ENCODE measurements around the gene MRPL44. TPM values are rescaled to one million over a fixed set of nuclear protein-coding genes. Genes with fewer than 3 reads are reported as not detected.
A peak's percentile ranks its signal among the peaks of the same experiment; 100 is the strongest.

Gene MRPL44
- total RNA-seq, 3 donors from 2014 or later = 23.8 to 31.9 (median 27.6) TPM

DNA sequence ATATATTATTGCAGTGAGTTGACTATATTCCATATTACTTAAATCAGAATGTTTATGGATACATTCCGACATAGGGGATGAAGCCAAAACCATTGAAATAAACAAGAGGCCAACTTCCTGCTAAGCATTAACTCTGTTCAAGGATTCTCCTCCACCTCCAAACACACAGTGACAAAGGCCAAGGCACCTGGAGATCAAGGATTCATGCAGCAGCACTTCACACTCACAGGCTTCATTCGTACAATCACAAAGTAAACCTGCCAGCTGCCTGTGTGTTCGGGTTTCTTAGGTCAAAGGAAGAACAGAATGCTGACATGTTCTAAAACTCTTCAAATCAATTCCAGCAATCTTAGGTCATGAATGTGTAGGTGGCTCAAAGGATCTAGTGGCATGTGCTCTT lies 35.0 kb upstream of the MRPL44 start:
- Histone ChIP-seq H3K4me3 (no peak overlapping the region), H3K36me3 (ENCODE audit: low read depth) (no peaks in the 10 kb centered on the region), H3K4me1 (ENCODE audit: low read depth) (no peaks in the 10 kb centered on the region), H3K9me3 (peaks cover 5% of the 10 kb centered on the region)
- DNase-seq = no peak
- ATAC-seq = no peak
- TF ChIP-seq, protein P1, sequence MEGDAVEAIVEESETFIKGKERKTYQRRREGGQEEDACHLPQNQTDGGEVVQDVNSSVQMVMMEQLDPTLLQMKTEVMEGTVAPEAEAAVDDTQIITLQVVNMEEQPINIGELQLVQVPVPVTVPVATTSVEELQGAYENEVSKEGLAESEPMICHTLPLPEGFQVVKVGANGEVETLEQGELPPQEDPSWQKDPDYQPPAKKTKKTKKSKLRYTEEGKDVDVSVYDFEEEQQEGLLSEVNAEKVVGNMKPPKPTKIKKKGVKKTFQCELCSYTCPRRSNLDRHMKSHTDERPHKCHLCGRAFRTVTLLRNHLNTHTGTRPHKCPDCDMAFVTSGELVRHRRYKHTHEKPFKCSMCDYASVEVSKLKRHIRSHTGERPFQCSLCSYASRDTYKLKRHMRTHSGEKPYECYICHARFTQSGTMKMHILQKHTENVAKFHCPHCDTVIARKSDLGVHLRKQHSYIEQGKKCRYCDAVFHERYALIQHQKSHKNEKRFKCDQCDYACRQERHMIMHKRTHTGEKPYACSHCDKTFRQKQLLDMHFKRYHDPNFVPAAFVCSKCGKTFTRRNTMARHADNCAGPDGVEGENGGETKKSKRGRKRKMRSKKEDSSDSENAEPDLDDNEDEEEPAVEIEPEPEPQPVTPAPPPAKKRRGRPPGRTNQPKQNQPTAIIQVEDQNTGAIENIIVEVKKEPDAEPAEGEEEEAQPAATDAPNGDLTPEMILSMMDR (IDR thresholded peaks at IDR 0.05) = no peak
- intact Hi-C loops (cut with DNase I, micrococcal nuclease) = no loop called here

DNA sequence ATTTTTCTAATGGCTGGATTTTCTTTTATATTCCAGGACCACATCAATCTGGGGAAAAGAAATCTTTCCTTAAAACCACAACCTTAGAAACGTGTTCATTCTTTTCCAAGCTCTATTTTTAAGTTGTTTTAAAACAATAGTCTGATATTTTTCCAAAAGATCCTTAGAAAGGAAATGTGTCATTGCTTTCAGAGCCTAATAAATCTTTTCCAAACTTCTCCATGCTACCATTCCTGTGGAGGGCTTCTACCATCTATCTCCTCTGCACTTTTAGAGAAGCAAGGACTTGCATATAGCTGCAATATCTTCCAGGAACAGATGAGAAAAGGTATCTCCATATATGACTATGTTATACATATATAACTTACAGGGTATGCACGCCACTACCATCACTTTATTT lies 33.3 kb upstream of the MRPL44 start:
- ATAC-seq (no peak), DNase-seq (no peak)
- Histone ChIP-seq H3K9me3 (peaks cover 5% of the 10 kb centered on the region), H3K4me1 (ENCODE audit: low read depth) (peaks cover 7% of the 10 kb centered on the region), H3K36me3 (ENCODE audit: low read depth) (no peaks in the 10 kb centered on the region), H3K4me3 (no peak overlapping the region)
- intact Hi-C loops (cut with DNase I, micrococcal nuclease) = no loop called here
- TF ChIP-seq, protein P1 (IDR thresholded peaks at IDR 0.05) = no peak

DNA sequence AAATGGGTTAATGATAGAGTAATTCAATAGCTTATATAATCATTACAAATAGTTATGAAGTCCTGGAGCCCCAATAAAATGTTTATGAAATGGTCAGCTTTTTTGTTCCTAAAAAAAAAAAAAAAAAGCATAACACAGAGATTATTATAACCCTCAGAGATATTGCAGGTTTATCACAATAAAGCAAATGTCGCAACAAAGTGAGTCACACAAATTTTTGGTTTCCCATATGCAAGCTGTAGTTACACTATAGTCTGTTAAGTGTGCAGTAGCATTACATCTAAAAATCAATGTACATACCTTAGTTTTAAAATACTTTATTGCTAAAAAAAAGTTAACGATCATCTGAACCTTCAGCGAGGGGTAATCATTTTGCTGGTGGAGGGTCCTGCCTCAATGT lies 32.2 kb upstream of the MRPL44 start:
- Histone ChIP-seq H3K9me3 (peaks cover 5% of the 10 kb centered on the region), H3K4me1 (ENCODE audit: low read depth) (peaks cover 14% of the 10 kb centered on the region), H3K4me3 (no peak overlapping the region), H3K36me3 (ENCODE audit: low read depth) (no peaks in the 10 kb centered on the region)
- no peak for DNase-seq
- ATAC-seq = no peak
- intact Hi-C loops (cut with DNase I, micrococcal nuclease) = no loop called here
- TF ChIP-seq, protein P1 (IDR thresholded peaks at IDR 0.05) = no peak

DNA sequence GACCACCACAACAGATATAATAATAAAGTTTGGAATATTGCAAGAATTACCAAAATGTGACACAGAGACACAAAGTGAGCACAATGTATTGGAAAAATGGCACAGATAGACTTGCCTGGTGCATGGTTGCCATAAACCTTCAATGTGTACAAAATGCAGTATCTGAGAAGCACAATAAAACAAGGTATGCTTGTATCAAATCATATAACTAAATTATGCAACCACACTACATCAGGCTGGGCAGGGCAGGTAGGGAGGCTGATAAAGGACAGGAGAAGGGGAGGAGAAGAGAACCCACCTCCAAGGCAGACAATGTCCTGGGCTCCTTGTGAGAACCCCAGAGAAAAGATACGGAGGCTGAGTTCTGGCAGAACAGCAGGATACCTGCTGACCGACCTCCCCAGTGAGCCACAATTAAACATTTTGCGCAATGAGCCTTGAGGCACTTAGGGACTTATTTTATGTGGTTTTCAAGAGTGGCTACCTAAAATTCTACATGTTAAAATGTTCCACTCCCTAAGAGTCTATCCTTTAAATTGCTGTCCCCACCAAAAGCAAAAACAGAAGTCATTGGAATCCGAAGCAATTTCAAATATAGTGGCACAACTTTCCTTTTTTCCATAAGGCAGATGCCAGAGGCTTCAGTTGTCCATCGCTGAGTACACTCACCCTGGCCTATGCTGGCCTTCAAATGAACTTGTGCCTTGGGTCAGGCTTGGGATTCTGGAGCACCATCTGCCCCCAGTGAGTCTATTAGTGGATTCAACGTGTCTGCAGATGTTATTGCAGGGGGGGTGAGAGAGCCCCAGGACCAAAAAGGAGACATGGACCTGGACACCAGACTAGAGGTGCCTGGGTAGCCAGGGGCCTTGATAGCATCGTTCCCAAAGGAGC lies 28.9 kb upstream of the MRPL44 start:
- peaks cover 24% of the 10 kb centered on the region for H3K4me1 ChIP-seq (ENCODE audit: low read depth)
- H3K36me3 ChIP-seq (ENCODE audit: low read depth) = no peaks in the 10 kb centered on the region
- no peak overlapping the region for H3K4me3 ChIP-seq
- peaks cover 5% of the 10 kb centered on the region for H3K9me3 ChIP-seq
- peak; percentile 89 for ATAC-seq
- DNase-seq = no peak
- TF ChIP-seq, protein P1 (IDR thresholded peaks at IDR 0.05) = no peak
- intact Hi-C loops (cut with DNase I, micrococcal nuclease) = no loop called here

DNA sequence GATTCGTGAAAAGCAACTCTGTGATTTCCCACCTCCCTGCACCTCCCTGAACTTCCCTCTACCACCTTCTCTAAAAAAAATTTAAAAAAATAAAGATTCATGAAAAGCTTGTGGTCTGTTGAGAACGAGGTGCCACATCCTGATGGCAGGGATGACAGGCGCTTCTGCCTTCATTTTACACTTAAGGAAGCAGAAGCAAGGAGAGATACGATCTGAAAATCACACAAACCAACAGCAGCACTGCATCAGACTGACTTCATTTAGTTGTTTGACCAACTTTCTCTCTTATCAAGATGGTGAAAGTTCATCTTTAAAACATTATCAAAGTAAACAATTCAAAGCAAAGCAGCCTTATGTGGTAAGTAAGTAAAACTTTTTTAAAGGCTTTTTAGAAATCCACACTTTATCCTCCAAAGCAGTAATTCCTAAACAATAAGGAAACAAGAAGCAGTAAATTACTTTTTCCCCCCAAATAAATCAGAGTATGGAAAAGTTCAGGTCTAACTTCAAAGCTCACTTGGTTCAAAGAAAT lies 27.6 kb upstream of the MRPL44 start:
- Histone ChIP-seq H3K9me3 (peaks cover 5% of the 10 kb centered on the region), H3K4me1 (ENCODE audit: low read depth) (peaks cover 25% of the 10 kb centered on the region), H3K4me3 (no peak overlapping the region), H3K36me3 (ENCODE audit: low read depth) (no peaks in the 10 kb centered on the region)
- TF ChIP-seq, protein P1 (IDR thresholded peaks at IDR 0.05) = no peak
- DNase-seq (no peak), ATAC-seq (peak; percentile 63)
- intact Hi-C loops (cut with DNase I, micrococcal nuclease) = no loop called here
